ENCODE data around the gene SLC39A1. TPM values are rescaled to one million over a fixed set of nuclear protein-coding genes. Genes with fewer than 3 reads are reported as not detected.

The SLC39A1 gene
- total and polyA plus RNA-seq, 9 of the 15 experiments (the other 6 are each of a cell fraction or from before 2014, with no cell fraction given) = 9.9 to 81.1 (median 62.7) TPM

- TF ChIP-seq ZNF740 (CRISPR knock-in tag; IDR thresholded peaks at IDR 0.05) = no peak
- TF ChIP-seq ZNF740 (tag; IDR thresholded peaks at IDR 0.05) = no peak
- no peak for TF ChIP-seq KDM1A (IDR thresholded peaks at IDR 0.05)
- TF ChIP-seq GTF2B (IDR thresholded peaks at IDR 0.05; ENCODE audit: extremely low read depth, insufficient read length) = no peak
- TF ChIP-seq CLOCK (CRISPR knock-in tag; IDR thresholded peaks at IDR 0.05; ENCODE audit: borderline replicate concordance) = no peak
- no peak for TF ChIP-seq NUFIP1 (IDR thresholded peaks at IDR 0.05; ENCODE audit: partially characterized antibody)
- TF ChIP-seq ZNF511 (CRISPR knock-in tag; IDR thresholded peaks at IDR 0.05) = no peak
- no peak for TF ChIP-seq FOXA1 (IDR thresholded peaks at IDR 0.05; ENCODE audit: borderline replicate concordance)
- no peak for TF ChIP-seq GATA2 (CRISPR knock-in tag; IDR thresholded peaks at IDR 0.05)
- no peak for TF ChIP-seq RFX5 (IDR thresholded peaks at IDR 0.05; ENCODE audit: low read depth, low read length)
- TF ChIP-seq TCF7L2 (IDR thresholded peaks at IDR 0.05; ENCODE audit: low read depth, low read length) = no peak
These were observed 1.9 kb downstream of the SLC39A1 start (continued) for GRCh38 chr1:153961421-153961820.
